ENCODE data around the gene KCNK15. TPM values are rescaled to one million over a fixed set of nuclear protein-coding genes. Genes with fewer than 3 reads are reported as not detected.

The KCNK15 gene
- total RNA-seq, 1 experiment from 2014 or later, result 0.33 TPM

DNA sequence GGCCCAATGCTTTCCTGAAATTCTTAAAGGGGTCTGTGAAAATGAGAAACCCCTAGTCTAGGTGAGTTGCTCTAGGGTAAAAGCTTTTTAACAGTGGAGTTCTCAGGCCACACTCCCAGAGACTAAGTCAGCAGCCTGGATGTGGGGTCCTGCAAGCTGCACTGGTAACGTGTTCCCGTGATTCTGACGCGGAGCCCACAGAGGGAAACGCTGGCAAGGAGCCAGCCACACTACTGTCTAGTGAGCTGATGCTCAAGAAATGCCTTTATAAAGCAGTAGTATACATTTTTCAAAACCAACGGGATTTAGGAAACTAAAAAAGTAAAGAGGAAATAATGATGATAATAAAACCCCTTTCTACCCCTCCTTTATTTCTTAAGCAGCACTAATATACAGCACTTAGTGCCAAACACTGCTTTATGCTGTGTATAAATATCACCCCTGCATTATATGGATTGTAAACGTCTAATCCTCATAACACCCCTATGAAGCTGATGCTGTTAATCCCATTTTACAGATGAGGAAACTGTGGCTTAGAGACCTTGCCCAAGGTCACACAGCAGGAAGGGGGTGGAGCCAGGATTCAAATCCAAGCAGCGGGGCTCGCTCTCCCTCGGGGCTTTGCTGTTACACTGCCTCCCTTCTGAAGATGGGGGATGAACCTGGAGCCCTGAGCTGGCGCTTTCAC, 25.0 kb downstream of the KCNK15 start:
- Histone ChIP-seq H2BK120ac (ENCODE audit: low read depth, low read length, poor library complexity, severe bottlenecking) (no peak overlapping the region), H3K79me2 (ENCODE audit: insufficient read depth, low read length) (no peaks in the 10 kb centered on the region), H3K23ac (ENCODE audit: insufficient read length, low read depth, low read length) (no peak overlapping the region), H3K4me1 (ENCODE audit: insufficient read depth, low read length) (0 out of 2 replicates have a peak, but pooled peaks cover 2% of the 10 kb centered on the region), H3K23me2 (ENCODE audit: insufficient read length, low read depth, low read length, poor library complexity, severe bottlenecking) (no peaks in the 10 kb centered on the region), H2BK5ac (ENCODE audit: insufficient read length, low read length) (no peak overlapping the region), H3K9ac (ENCODE audit: extremely low read depth, insufficient read length, low read length) (no peak overlapping the region), H3K27ac (ENCODE audit: insufficient read length, low read depth, low read length) (no peak overlapping the region), H2BK15ac (ENCODE audit: low read depth, low read length) (no peak overlapping the region), H3K27me3 (ENCODE audit: insufficient read depth, low read length) (no peaks in the 10 kb centered on the region), H3K79me1 (ENCODE audit: insufficient read depth, low read depth, low read length, poor library complexity, severe bottlenecking) (no peaks in the 10 kb centered on the region), H3K4ac (ENCODE audit: low read depth, low read length) (no peak overlapping the region), H2BK12ac (ENCODE audit: insufficient read length, low read depth, low read length) (no peak overlapping the region), H3K14ac (ENCODE audit: insufficient read depth, low read length) (no peak overlapping the region), H3T11ph (ENCODE audit: low read length) (no peak overlapping the region), H3K4me2 (ENCODE audit: insufficient read depth, insufficient read length, low read length) (no peak overlapping the region), H4K91ac (ENCODE audit: insufficient read length, low read depth, low read length) (no peak overlapping the region), H3K9me3 (ENCODE audit: control insufficient read depth, low read depth, low read length) (no peaks in the 10 kb centered on the region), H4K5ac (ENCODE audit: insufficient read length, low read depth, low read length) (no peak overlapping the region), H2BK20ac (ENCODE audit: low read depth, low read length, poor library complexity, severe bottlenecking) (no peak overlapping the region), H3K18ac (ENCODE audit: insufficient read length, low read depth, low read length) (no peak overlapping the region), H2AFZ (ENCODE audit: low read length) (no peak overlapping the region), H3K56ac (ENCODE audit: insufficient read length, low read depth, low read length) (no peak overlapping the region), H4K20me1 (ENCODE audit: control insufficient read depth, insufficient read depth, insufficient read length) (no peaks in the 10 kb centered on the region), H2AK5ac (ENCODE audit: insufficient read length, low read length) (no peak overlapping the region), H4K8ac (replicated peaks; ENCODE audit: insufficient read length, low read depth, low read length) (no peak overlapping the region)
- H3K4me1 Mint-ChIP-seq, result peaks cover 7 to 10% of the 10 kb centered on the region in 2 experiments
- no peak overlapping the region for H3K4me3 Mint-ChIP-seq
- TF ChIP-seq, protein P1, sequence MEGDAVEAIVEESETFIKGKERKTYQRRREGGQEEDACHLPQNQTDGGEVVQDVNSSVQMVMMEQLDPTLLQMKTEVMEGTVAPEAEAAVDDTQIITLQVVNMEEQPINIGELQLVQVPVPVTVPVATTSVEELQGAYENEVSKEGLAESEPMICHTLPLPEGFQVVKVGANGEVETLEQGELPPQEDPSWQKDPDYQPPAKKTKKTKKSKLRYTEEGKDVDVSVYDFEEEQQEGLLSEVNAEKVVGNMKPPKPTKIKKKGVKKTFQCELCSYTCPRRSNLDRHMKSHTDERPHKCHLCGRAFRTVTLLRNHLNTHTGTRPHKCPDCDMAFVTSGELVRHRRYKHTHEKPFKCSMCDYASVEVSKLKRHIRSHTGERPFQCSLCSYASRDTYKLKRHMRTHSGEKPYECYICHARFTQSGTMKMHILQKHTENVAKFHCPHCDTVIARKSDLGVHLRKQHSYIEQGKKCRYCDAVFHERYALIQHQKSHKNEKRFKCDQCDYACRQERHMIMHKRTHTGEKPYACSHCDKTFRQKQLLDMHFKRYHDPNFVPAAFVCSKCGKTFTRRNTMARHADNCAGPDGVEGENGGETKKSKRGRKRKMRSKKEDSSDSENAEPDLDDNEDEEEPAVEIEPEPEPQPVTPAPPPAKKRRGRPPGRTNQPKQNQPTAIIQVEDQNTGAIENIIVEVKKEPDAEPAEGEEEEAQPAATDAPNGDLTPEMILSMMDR (conservative IDR thresholded peaks at IDR 0.05), result no peak
- WGBS (ENCODE audit: extremely low coverage, insufficient read length, low lambda C conversion rate), result no CpG with 5 or more reads among the region's 11 CpGs
- DNase-seq, result no peak
- H3K36me3 Mint-ChIP-seq (ENCODE audit: insufficient read depth in 1 of 3, low read depth in 3 of 3), result peaks cover 0 to 11% (median 0%) of the 10 kb centered on the region in 3 experiments; a peak in 4 of 7 replicates
- peaks cover 1% of the 10 kb centered on the region; the same call in 1 of the 2 replicates for H3K27me3 Mint-ChIP-seq (ENCODE audit: low read depth)
- no peaks in the 10 kb centered on the region for H3K9me3 Mint-ChIP-seq
- no peak overlapping the region for H3K27ac Mint-ChIP-seq
